Caco-2 (cell line): ENCODE results near the gene DOLPP1. TPM values are rescaled to one million over a fixed set of nuclear protein-coding genes. Genes with fewer than 3 reads are reported as not detected.

Experiments used
- BruUV-seq: library from RNA; stranded (reverse); fragments of 400-500 nt; replicated peaks from 2 replicates; lab custom pipeline; 2021; lab: Mats Ljungman, UMichigan
- CTCF ChIA-PET: fragments of 300-600 bp; sonication (Branson Sonifier 250); formaldehyde crosslinking; loops from one replicate; lab custom pipeline; 2022; ENCODE audit warnings: antibody characterized with exemption; lab: Charles Lee
- POLR2A ChIA-PET: fragments of 300-600 bp; sonication (Branson Sonifier 250); formaldehyde crosslinking; loops from one replicate; lab custom pipeline; 2022; ENCODE audit warnings: antibody characterized with exemption; lab: Charles Lee
- DNase-seq, 2 experiments: peaks; one replicate each; pipeline versions ENCODE4 v3.0.0 to v3.0.0-alpha.2; 2020 to 2022
- H3K27me3 ChIP-seq: replicated peaks from 2 replicates; pipeline ENCODE4 v1.6.0; 2011; ENCODE audit warnings: low read length; ENCODE audit not compliant: control insufficient read depth, insufficient read depth
- H3K36me3 ChIP-seq: 2 replicates; pipeline ENCODE4 v1.5.1; 2011; ENCODE audit warnings: low read length; ENCODE audit not compliant: control insufficient read depth, insufficient read depth
- H3K4me1 ChIP-seq: fragments of 250-450 bp; sonication (Bioruptor Pico); 2 replicates; pipeline ENCODE4 v1.5.1; 2020; ENCODE audit warnings: mild to moderate bottlenecking
- H3K4me3 ChIP-seq: 2 replicates; pipeline ENCODE4 v1.5.1; 2011; ENCODE audit warnings: low read depth, mild to moderate bottlenecking, control low read depth, low read length
- H3K9me3 ChIP-seq: fragments of 250-450 bp; sonication (Bioruptor Pico); 2 replicates; pipeline ENCODE4 v1.5.1; 2020; ENCODE audit warnings: mild to moderate bottlenecking, moderate library complexity
- H3K27ac Mint-ChIP-seq: one replicate; pipeline ENCODE4 v1.8.0; 2022; ENCODE audit warnings: mixed read lengths; ENCODE audit not compliant: unreplicated experiment
- H3K27me3 Mint-ChIP-seq: one replicate; pipeline ENCODE4 v1.8.0; 2022; ENCODE audit warnings: mixed read lengths; ENCODE audit not compliant: insufficient read depth, unreplicated experiment
- H3K36me3 Mint-ChIP-seq: one replicate; pipeline ENCODE4 v1.8.0; 2022; ENCODE audit warnings: mild to moderate bottlenecking, mixed read lengths; ENCODE audit not compliant: insufficient read depth, unreplicated experiment
- H3K4me1 Mint-ChIP-seq: one replicate; pipeline ENCODE4 v1.8.0; 2022; ENCODE audit warnings: low read depth, mixed read lengths; ENCODE audit not compliant: unreplicated experiment
- H3K4me3 Mint-ChIP-seq: one replicate; pipeline ENCODE4 v1.8.0; 2022; ENCODE audit warnings: mild to moderate bottlenecking, moderate library complexity, mixed read lengths; ENCODE audit not compliant: unreplicated experiment
- H3K9me3 Mint-ChIP-seq: one replicate; pipeline ENCODE4 v1.8.0; 2022; ENCODE audit warnings: mixed read lengths; ENCODE audit not compliant: unreplicated experiment
- CTCF ChIP-seq, 2 experiments: fragments of 200-600 bp in 1 of 2; IDR thresholded peaks; 1 replicate in 1 of 2; 2 replicates in 1 of 2; pipeline versions ENCODE4 v1.5.1 to v1.8.0; 2011 to 2022; ENCODE audit warnings: antibody characterized with exemption in 1 of 2, control low read depth in 1 of 2, inconsistent platforms in 1 of 2, low read depth in 1 of 2, low read length in 1 of 2, mild to moderate bottlenecking in 1 of 2, moderate library complexity in 1 of 2; ENCODE audit not compliant: insufficient read depth in 1 of 2, severe bottlenecking in 1 of 2, unreplicated experiment in 1 of 2
- intact Hi-C: fragments of 100-400 bp; cut with micrococcal nuclease; formaldehyde crosslinking; loops from one replicate; pipeline ENCODE4 v1.10.0; 2022; ENCODE audit not compliant: unreplicated experiment
- total RNA-seq: library from RNA; stranded (reverse); gene quantifications from 2 replicates; pipeline ENCODE4 v1.2.3, GENCODE V29; 2022

Gene DOLPP1
- total RNA-seq, 1 experiment from 2014 or later, result 45.1 TPM

- CTCF ChIA-PET, result interaction anchor here (0.6 kb wide), 1 partner anchor 451 kb away, joined by 5 read pairs; no protein-coding TSS in a partner anchor
- Mint-ChIP-seq H3K36me3 (peaks cover 5% of the 10 kb centered on the region), H3K27me3 (no peaks in the 10 kb centered on the region), H3K9me3 (no peaks in the 10 kb centered on the region), H3K4me1 (no peaks in the 10 kb centered on the region), H3K4me3 (no peak overlapping the region), H3K27ac (no peak overlapping the region)
- no peaks in the 10 kb centered on the region for H3K36me3 ChIP-seq
- H3K9me3 ChIP-seq, result no peaks in the 10 kb centered on the region
- no peaks in the 10 kb centered on the region for H3K27me3 ChIP-seq
- peak in 1 of 2 experiments; percentile 34 for DNase-seq
- H3K4me3 ChIP-seq, result no peak overlapping the region
- intact Hi-C loops, result no loop called here
- POLR2A ChIA-PET, result no interaction called here
- TF ChIP-seq CTCF (IDR thresholded peaks at IDR 0.05; ENCODE audit: insufficient read depth in 1 of 2, low read depth in 1 of 2, low read length in 1 of 2, severe bottlenecking in 1 of 2, unreplicated experiment in 1 of 2), result no peak
- H3K4me1 ChIP-seq, result peaks cover 8% of the 10 kb centered on the region
- BruUV-seq, result no TSS peak
Observed at GRCh38 chr9:129100383-129101169, 19.7 kb downstream of the DOLPP1 start.

- ChIA-PET POLR2A (no interaction called here), CTCF (no interaction called here)
- Mint-ChIP-seq H3K4me3 (no peak overlapping the region), H3K9me3 (no peaks in the 10 kb centered on the region), H3K36me3 (peaks cover 4% of the 10 kb centered on the region), H3K27me3 (no peaks in the 10 kb centered on the region), H3K27ac (no peak overlapping the region), H3K4me1 (no peaks in the 10 kb centered on the region)
- H3K27me3 ChIP-seq, result no peaks in the 10 kb centered on the region
- DNase-seq, result no peak
- H3K4me3 ChIP-seq, result no peak overlapping the region
- intact Hi-C loops, result no loop called here
- no peak for TF ChIP-seq CTCF (IDR thresholded peaks at IDR 0.05; ENCODE audit: insufficient read depth in 1 of 2, low read depth in 1 of 2, low read length in 1 of 2, severe bottlenecking in 1 of 2, unreplicated experiment in 1 of 2)
- no peaks in the 10 kb centered on the region for H3K9me3 ChIP-seq
- BruUV-seq, result TSS peak; percentile 19
- no peaks in the 10 kb centered on the region for H3K36me3 ChIP-seq
- peaks cover 8% of the 10 kb centered on the region for H3K4me1 ChIP-seq
Observed at GRCh38 chr9:129101279-129101678, 20.4 kb downstream of the DOLPP1 start.

- H3K4me1 ChIP-seq, result peaks cover 8% of the 10 kb centered on the region
- intact Hi-C loops, result no loop called here
- H3K36me3 ChIP-seq, result no peaks in the 10 kb centered on the region
- H3K36me3 Mint-ChIP-seq, result no peaks in the 10 kb centered on the region
- H3K4me3 ChIP-seq, result no peak overlapping the region
- no peaks in the 10 kb centered on the region for H3K9me3 Mint-ChIP-seq
- no peak overlapping the region for H3K27ac Mint-ChIP-seq
- TF ChIP-seq CTCF (IDR thresholded peaks at IDR 0.05; ENCODE audit: insufficient read depth in 1 of 2, low read depth in 1 of 2, low read length in 1 of 2, severe bottlenecking in 1 of 2, unreplicated experiment in 1 of 2), result no peak
- ChIA-PET POLR2A (no interaction called here), CTCF (no interaction called here)
- no peaks in the 10 kb centered on the region for H3K9me3 ChIP-seq
- peaks cover 7% of the 10 kb centered on the region for H3K4me1 Mint-ChIP-seq
- BruUV-seq, result no TSS peak
- H3K4me3 Mint-ChIP-seq, result no peak overlapping the region
- H3K27me3 Mint-ChIP-seq, result no peaks in the 10 kb centered on the region
- no peak for DNase-seq
- H3K27me3 ChIP-seq, result no peaks in the 10 kb centered on the region
Observed at GRCh38 chr9:129102095-129102525, 21.2 kb downstream of the DOLPP1 start.
